ENCODE data around the gene TOR3A. TPM values are rescaled to one million over a fixed set of nuclear protein-coding genes. Genes with fewer than 3 reads are reported as not detected.

Gene TOR3A
- total RNA-seq, 1 experiment from 2014 or later, result 27.0 TPM

GRCh38 chr1:179120736-179121135, 38.9 kb downstream of the TOR3A start:
- H3K9ac ChIP-seq (ENCODE audit: low read length), result no peak overlapping the region
- ATAC-seq, result no peak
- no peaks in the 10 kb centered on the region for H4K20me1 ChIP-seq (ENCODE audit: insufficient read depth)
- no TSS peak for BruUV-seq (replicated peaks)
- POLR2A ChIA-PET, result no interaction called here
- RAD21 ChIA-PET (ENCODE audit: low non-redundant PET in 1 of 2, low total read pairs in 2 of 2, uncharacterized antibody in 2 of 2, unreplicated experiment in 2 of 2), result interaction anchor here in 1 of 2 experiments (0.6 kb wide), 1 partner anchor 200 kb away, joined by 3 read pairs; no protein-coding TSS in a partner anchor
- H3K4me1 ChIP-seq (ENCODE audit: control insufficient read depth in 1 of 2, insufficient read depth in 2 of 2, low read length in 2 of 2), result peaks cover 0 to 12% of the 10 kb centered on the region in 2 experiments; a peak in 1 of 4 replicates
- intact Hi-C loops (cut with micrococcal nuclease), result loop anchor here (1.0 to 2.0 kb wide), 2 partner anchors 74 to 172 kb away; no protein-coding TSS in a partner anchor
- H2AFZ ChIP-seq (ENCODE audit: low read depth, low read length, poor library complexity, severe bottlenecking), result no peak overlapping the region
- CTCF ChIA-PET, result interaction anchor here (0.9 to 2.1 kb wide), 14 partner anchors 9 to 694 kb away, joined by 3 to 15 read pairs (median 4); partner anchors contain the start of gene SOAT1
- no peak overlapping the region for H3K4me3 ChIP-seq (replicated peaks in 1 of 2; ENCODE audit: low read depth in 1 of 2, low read length in 2 of 2)
- no peak overlapping the region for H3K27ac ChIP-seq (ENCODE audit: low read depth, low read length)
- DNase-seq (ENCODE audit: low read depth, low spot score), result no peak
- H3K79me2 ChIP-seq (ENCODE audit: insufficient read depth, low read length), result no peaks in the 10 kb centered on the region
- TF ChIP-seq ZNF274 (IDR thresholded peaks at IDR 0.05; ENCODE audit: low read depth, low read length) (no peak), SIN3A (IDR thresholded peaks at IDR 0.05; ENCODE audit: low read depth) (no peak), TCF7L2 (IDR thresholded peaks at IDR 0.05; ENCODE audit: borderline replicate concordance, extremely low read depth, insufficient read depth, insufficient read length) (no peak), ATF3 (IDR thresholded peaks at IDR 0.05) (no peak), CTCF (IDR thresholded peaks at IDR 0.05 in 2 of 3, conservative IDR thresholded peaks at IDR 0.05 in 1 of 3; ENCODE audit: borderline replicate concordance in 1 of 3, insufficient read depth in 1 of 3, low read depth in 2 of 3, low read length in 2 of 3) (no peak), POLR2AphosphoS5 (IDR thresholded peaks at IDR 0.05; ENCODE audit: low read depth, low read length) (no peak), SP1 (IDR thresholded peaks at IDR 0.05; ENCODE audit: low read depth) (no peak), MAX (IDR thresholded peaks at IDR 0.05) (no peak), CBX3 (IDR thresholded peaks at IDR 0.05; ENCODE audit: low read depth) (no peak), YY1 (IDR thresholded peaks at IDR 0.05; ENCODE audit: extremely low read depth, insufficient replicate concordance, low read depth, low read length) (no peak), ZFX (IDR thresholded peaks at IDR 0.05) (no peak), EZH2phosphoT487 (IDR thresholded peaks at IDR 0.05; ENCODE audit: borderline replicate concordance) (no peak), JUND (IDR thresholded peaks at IDR 0.05) (no peak), ZBTB33 (IDR thresholded peaks at IDR 0.05; ENCODE audit: extremely low read depth, insufficient replicate concordance, low read length) (no peak), REST (IDR thresholded peaks at IDR 0.05; ENCODE audit: low read depth) (no peak), ELF1 (IDR thresholded peaks at IDR 0.05; ENCODE audit: borderline replicate concordance, low read depth) (no peak), EZH2 (IDR thresholded peaks at IDR 0.05) (no peak)
- no peaks in the 10 kb centered on the region for H3K27me3 ChIP-seq (ENCODE audit: insufficient read depth, low read length)
- no peak overlapping the region for H3K4me2 ChIP-seq (ENCODE audit: low read length)
- no peaks in the 10 kb centered on the region for H3K9me2 ChIP-seq (ENCODE audit: insufficient read depth)
- peaks cover 6 to 8% of the 10 kb centered on the region in 2 experiments for H3K36me3 ChIP-seq (ENCODE audit: control insufficient read depth in 1 of 2, insufficient read depth in 2 of 2, low read length in 2 of 2)
- no peaks in the 10 kb centered on the region for H3K9me3 ChIP-seq (ENCODE audit: control insufficient read depth in 1 of 2, insufficient read depth in 1 of 2, low read depth in 1 of 2, low read length in 2 of 2)

All from HCT116 (cell line).